MM.1S (cell line): ENCODE measurements around the gene NCOR2.

Source experiments
- CTCF ChIP-seq: fragments of 300-600 bp; sonication (generic); IDR thresholded peaks from 2 replicates; pipeline ENCODE4 v1.5.1; 2016; ENCODE audit warnings: antibody characterized with exemption, low read length, mixed read lengths
- EZH2 ChIP-seq: fragments of 300-600 bp; sonication (generic); optimal IDR thresholded peaks from 2 replicates; pipeline ENCODE3; 2017; ENCODE audit warnings: low read depth, mild to moderate bottlenecking, antibody characterized with exemption, low read length, mixed read lengths
- EZH2phosphoT487 ChIP-seq: fragments of 300-600 bp; sonication (generic); IDR thresholded peaks from 2 replicates; pipeline ENCODE4 v1.6.1; 2018; ENCODE audit warnings: antibody characterized with exemption, low read length

GRCh38 chr12:124545508-124546418, 21.6 kb downstream of the NCOR2 start:
- no peak for TF ChIP-seq CTCF
- no peak for TF ChIP-seq EZH2phosphoT487
- no peak for TF ChIP-seq EZH2
